HepG2 (cell line): ENCODE data around the gene TMEM8B. TPM values are rescaled to one million over a fixed set of nuclear protein-coding genes. Genes with fewer than 3 reads are reported as not detected.

Experiments used
- ESRRA ChIP-seq: sonication (generic); formaldehyde crosslinking; IDR thresholded peaks from 2 replicates; pipeline ENCODE4 v1.5.1; 2020; ENCODE audit warnings: mild to moderate bottlenecking, low read depth, missing genetic modification reagents
- KIAA2018 ChIP-seq: sonication (generic); formaldehyde crosslinking; IDR thresholded peaks from 2 replicates; pipeline ENCODE4 v1.5.0; 2020; ENCODE audit warnings: mild to moderate bottlenecking, missing genetic modification reagents, borderline replicate concordance
- NR2F1 ChIP-seq, 2 experiments: fragments of 450-650 bp in 1 of 2; formaldehyde crosslinking in 1 of 2; IDR thresholded peaks; 2 replicates each; pipeline versions ENCODE4 v1.5.0 to v1.6.1; 2016 to 2020; ENCODE audit warnings: mild to moderate bottlenecking in 1 of 2, missing compliant biosample characterization in 1 of 2, missing genetic modification reagents in 1 of 2, moderate library complexity in 1 of 2
- SATB2 ChIP-seq: sonication (generic); formaldehyde crosslinking; IDR thresholded peaks from 2 replicates; pipeline ENCODE4 v1.5.0; 2020; ENCODE audit warnings: missing genetic modification reagents
- SPEN ChIP-seq: sonication (generic); formaldehyde crosslinking; IDR thresholded peaks from 2 replicates; pipeline ENCODE4 v1.5.1; 2020; ENCODE audit warnings: low read depth, mild to moderate bottlenecking, missing genetic modification reagents
- ZNF17 ChIP-seq: sonication (generic); formaldehyde crosslinking; IDR thresholded peaks from 2 replicates; pipeline ENCODE4 v1.5.0; 2020; ENCODE audit warnings: mild to moderate bottlenecking, missing genetic modification reagents
- ZNF343 ChIP-seq: sonication (generic); formaldehyde crosslinking; IDR thresholded peaks from 2 replicates; pipeline ENCODE4 v1.4.0; 2020; ENCODE audit warnings: mild to moderate bottlenecking, missing genetic modification reagents
- ZNF577 ChIP-seq: sonication (generic); formaldehyde crosslinking; IDR thresholded peaks from 2 replicates; pipeline ENCODE4 v1.4.0; 2020; ENCODE audit warnings: mild to moderate bottlenecking, low read depth, missing genetic modification reagents, borderline replicate concordance
- ZXDC ChIP-seq: sonication (generic); formaldehyde crosslinking; IDR thresholded peaks from 2 replicates; pipeline ENCODE4 v1.5.0; 2020; ENCODE audit warnings: mild to moderate bottlenecking, missing genetic modification reagents
- polyA plus RNA-seq, 8 experiments: library from polyadenylated mRNA; depleted of rRNA in 3 of 8; stranded (reverse) in 7 of 8; unstranded in 1 of 8; fragments of >200 nt; fragmentation: Illumina TruSeq in 4 of 8; extraction: Trizol in 4 of 8; gene quantifications; 2 replicates each; pipeline versions ENCODE4 v1.2.1 to v1.2.3, GENCODE V29; 2011 to 2016; ENCODE audit warnings: low read depth in 4 of 8, missing spikeins in 1 of 8, mixed read lengths in 1 of 8; ENCODE audit not compliant: insufficient read depth in 1 of 8
- total RNA-seq, 5 experiments: library from RNA; depleted of rRNA; stranded (reverse); fragments of >200 nt; fragmentation: Illumina TruSeq; extraction: Trizol; gene quantifications; 2 replicates each; pipeline ENCODE4 v1.2.3, GENCODE V29; 2016; ENCODE audit warnings: low read depth in 1 of 5
- TF ChIP-seq, protein P1 (sequence below): sonication (generic); formaldehyde crosslinking; IDR thresholded peaks from 2 replicates; pipeline ENCODE4 v1.4.0; 2020; ENCODE audit warnings: missing genetic modification reagents
- TF ChIP-seq, protein P2 (sequence below): sonication (generic); formaldehyde crosslinking; IDR thresholded peaks from 2 replicates; pipeline ENCODE4 v1.4.0; 2020; ENCODE audit warnings: missing genetic modification reagents

The TMEM8B gene
- total and polyA plus RNA-seq, 2 of the 13 experiments (the other 11 are each of a cell fraction or from before 2014, with no cell fraction given), result 2.1 to 2.7 TPM

DNA sequence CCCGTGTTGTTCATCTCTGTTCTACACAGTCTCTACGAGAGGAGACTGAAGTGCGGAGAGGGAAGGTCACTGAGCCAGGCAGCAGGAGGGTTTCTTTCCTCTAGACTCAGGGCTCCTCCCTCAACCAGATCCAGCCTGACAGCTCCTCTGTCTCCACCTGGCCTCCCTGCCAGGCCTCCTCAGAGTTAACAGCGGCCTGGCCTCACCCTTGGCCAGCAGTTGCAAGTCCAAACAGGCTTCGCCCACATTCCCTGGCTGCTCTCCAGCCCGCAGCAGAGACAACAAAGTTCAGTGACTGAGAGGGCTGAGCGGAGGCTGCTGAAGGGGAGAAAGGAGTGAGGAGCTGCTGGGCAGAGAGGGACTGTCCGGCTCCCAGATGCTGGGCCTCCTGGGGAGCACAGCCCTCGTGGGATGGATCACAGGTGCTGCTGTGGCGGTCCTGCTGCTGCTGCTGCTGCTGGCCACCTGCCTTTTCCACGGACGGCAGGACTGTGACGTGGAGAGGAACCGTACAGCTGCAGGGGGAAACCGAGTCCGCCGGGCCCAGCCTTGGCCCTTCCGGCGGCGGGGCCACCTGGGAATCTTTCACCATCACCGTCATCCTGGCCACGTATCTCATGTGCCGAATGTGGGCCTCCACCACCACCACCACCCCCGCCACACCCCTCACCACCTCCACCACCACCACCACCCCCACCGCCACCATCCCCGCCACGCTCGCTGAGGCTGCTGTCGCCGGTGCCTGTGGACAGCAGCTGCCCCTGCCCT is 77.1 kb downstream of the TMEM8B start, which contains the start of gene HRCT1 (continued):
- no peak for TF ChIP-seq ESRRA (CRISPR knock-in tag)
- TF ChIP-seq ZNF577 (CRISPR knock-in tag), result no peak
- TF ChIP-seq ZXDC, result no peak
- TF ChIP-seq, protein P1, sequence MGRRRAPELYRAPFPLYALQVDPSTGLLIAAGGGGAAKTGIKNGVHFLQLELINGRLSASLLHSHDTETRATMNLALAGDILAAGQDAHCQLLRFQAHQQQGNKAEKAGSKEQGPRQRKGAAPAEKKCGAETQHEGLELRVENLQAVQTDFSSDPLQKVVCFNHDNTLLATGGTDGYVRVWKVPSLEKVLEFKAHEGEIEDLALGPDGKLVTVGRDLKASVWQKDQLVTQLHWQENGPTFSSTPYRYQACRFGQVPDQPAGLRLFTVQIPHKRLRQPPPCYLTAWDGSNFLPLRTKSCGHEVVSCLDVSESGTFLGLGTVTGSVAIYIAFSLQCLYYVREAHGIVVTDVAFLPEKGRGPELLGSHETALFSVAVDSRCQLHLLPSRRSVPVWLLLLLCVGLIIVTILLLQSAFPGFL (CRISPR knock-in tag), result no peak
- TF ChIP-seq SPEN (CRISPR knock-in tag), result no peak
- TF ChIP-seq NR2F1 (CRISPR knock-in tag; IDR thresholded peaks at IDR 0.05), result 0 out of 4 replicates have a peak, but pooled peaks of 1 of the 2 experiments have one; percentile 13
- TF ChIP-seq KIAA2018 (CRISPR knock-in tag), result no peak
- TF ChIP-seq ZNF343 (CRISPR knock-in tag), result no peak
- TF ChIP-seq ZNF17 (CRISPR knock-in tag), result no peak
- TF ChIP-seq SATB2, result no peak
- TF ChIP-seq, protein P2, sequence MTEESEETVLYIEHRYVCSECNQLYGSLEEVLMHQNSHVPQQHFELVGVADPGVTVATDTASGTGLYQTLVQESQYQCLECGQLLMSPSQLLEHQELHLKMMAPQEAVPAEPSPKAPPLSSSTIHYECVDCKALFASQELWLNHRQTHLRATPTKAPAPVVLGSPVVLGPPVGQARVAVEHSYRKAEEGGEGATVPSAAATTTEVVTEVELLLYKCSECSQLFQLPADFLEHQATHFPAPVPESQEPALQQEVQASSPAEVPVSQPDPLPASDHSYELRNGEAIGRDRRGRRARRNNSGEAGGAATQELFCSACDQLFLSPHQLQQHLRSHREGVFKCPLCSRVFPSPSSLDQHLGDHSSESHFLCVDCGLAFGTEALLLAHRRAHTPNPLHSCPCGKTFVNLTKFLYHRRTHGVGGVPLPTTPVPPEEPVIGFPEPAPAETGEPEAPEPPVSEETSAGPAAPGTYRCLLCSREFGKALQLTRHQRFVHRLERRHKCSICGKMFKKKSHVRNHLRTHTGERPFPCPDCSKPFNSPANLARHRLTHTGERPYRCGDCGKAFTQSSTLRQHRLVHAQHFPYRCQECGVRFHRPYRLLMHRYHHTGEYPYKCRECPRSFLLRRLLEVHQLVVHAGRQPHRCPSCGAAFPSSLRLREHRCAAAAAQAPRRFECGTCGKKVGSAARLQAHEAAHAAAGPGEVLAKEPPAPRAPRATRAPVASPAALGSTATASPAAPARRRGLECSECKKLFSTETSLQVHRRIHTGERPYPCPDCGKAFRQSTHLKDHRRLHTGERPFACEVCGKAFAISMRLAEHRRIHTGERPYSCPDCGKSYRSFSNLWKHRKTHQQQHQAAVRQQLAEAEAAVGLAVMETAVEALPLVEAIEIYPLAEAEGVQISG (CRISPR knock-in tag), result 0 out of 2 replicates have a peak, but pooled peaks have one; percentile 19
